ENCODE data around the gene PACSIN1. TPM values are rescaled to one million over a fixed set of nuclear protein-coding genes. Genes with fewer than 3 reads are reported as not detected.

PACSIN1 gene
- total and polyA plus RNA-seq, 10 of the 15 experiments (the other 5 are each of a cell fraction or from before 2014, with no cell fraction given) = 0.50 to 9.4 (median 2.8) TPM

- Histone ChIP-seq H3K4me2 (ENCODE audit: control insufficient read depth, insufficient read depth) (no peak overlapping the region), H2AFZ (ENCODE audit: control insufficient read depth, low read depth, low read length) (no peak overlapping the region), H3K9me3 (replicated peaks; ENCODE audit: control insufficient read depth, insufficient read depth, low read length) (no peaks in the 10 kb centered on the region), H4K20me1 (ENCODE audit: control insufficient read depth, insufficient read depth) (no peaks in the 10 kb centered on the region), H3K4me3 (no peak overlapping the region), H3K79me2 (ENCODE audit: control insufficient read depth, insufficient read depth, low read length) (no peaks in the 10 kb centered on the region), H3K27ac (ENCODE audit: control insufficient read depth, insufficient read depth) (no peak overlapping the region), H3K4me1 (ENCODE audit: control insufficient read depth, insufficient read depth, low read length) (no peaks in the 10 kb centered on the region), H3K9ac (ENCODE audit: control insufficient read depth, insufficient read depth, low read length) (no peak overlapping the region), H3K36me3 (ENCODE audit: control insufficient read depth in 2 of 2, insufficient read depth in 2 of 2, low read length in 1 of 2) (no peaks in the 10 kb centered on the region), H3K27me3 (replicated peaks in 1 of 2; ENCODE audit: control insufficient read depth in 2 of 2, insufficient read depth in 2 of 2, low read length in 1 of 2) (peaks cover 0 to 1% of the 10 kb centered on the region in 2 experiments; a peak in 1 of 4 replicates)
- DNase-seq (ENCODE audit: low read depth, low spot score) = no peak
- ChIA-PET SMC1A (ENCODE audit: uncharacterized antibody, unreplicated experiment) (no interaction called here), POLR2A (no interaction called here), CTCF (no interaction called here), RAD21 (ENCODE audit: unreplicated experiment) (no interaction called here)
- BruUV-seq (replicated peaks) = no TSS peak
- ATAC-seq = no peak
- in situ Hi-C loops (cut with MboI) = no loop called here
- no peak for FAIRE-seq
- 13% methylated on average over 8 of the region's 8 CpGs for WGBS (ENCODE audit: insufficient coverage, insufficient replicate concordance, low lambda C conversion rate, missing lambda C conversion rate)
- intact Hi-C loops (cut with micrococcal nuclease; ENCODE audit: unreplicated experiment) = no loop called here
- TF ChIP-seq, protein P1, sequence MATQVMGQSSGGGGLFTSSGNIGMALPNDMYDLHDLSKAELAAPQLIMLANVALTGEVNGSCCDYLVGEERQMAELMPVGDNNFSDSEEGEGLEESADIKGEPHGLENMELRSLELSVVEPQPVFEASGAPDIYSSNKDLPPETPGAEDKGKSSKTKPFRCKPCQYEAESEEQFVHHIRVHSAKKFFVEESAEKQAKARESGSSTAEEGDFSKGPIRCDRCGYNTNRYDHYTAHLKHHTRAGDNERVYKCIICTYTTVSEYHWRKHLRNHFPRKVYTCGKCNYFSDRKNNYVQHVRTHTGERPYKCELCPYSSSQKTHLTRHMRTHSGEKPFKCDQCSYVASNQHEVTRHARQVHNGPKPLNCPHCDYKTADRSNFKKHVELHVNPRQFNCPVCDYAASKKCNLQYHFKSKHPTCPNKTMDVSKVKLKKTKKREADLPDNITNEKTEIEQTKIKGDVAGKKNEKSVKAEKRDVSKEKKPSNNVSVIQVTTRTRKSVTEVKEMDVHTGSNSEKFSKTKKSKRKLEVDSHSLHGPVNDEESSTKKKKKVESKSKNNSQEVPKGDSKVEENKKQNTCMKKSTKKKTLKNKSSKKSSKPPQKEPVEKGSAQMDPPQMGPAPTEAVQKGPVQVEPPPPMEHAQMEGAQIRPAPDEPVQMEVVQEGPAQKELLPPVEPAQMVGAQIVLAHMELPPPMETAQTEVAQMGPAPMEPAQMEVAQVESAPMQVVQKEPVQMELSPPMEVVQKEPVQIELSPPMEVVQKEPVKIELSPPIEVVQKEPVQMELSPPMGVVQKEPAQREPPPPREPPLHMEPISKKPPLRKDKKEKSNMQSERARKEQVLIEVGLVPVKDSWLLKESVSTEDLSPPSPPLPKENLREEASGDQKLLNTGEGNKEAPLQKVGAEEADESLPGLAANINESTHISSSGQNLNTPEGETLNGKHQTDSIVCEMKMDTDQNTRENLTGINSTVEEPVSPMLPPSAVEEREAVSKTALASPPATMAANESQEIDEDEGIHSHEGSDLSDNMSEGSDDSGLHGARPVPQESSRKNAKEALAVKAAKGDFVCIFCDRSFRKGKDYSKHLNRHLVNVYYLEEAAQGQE (IDR thresholded peaks at IDR 0.05; ENCODE audit: low read depth, low read length) = no peak
These were observed 89.5 kb downstream of the PACSIN1 start for GRCh38 chr6:34555328-34555727.

DNA sequence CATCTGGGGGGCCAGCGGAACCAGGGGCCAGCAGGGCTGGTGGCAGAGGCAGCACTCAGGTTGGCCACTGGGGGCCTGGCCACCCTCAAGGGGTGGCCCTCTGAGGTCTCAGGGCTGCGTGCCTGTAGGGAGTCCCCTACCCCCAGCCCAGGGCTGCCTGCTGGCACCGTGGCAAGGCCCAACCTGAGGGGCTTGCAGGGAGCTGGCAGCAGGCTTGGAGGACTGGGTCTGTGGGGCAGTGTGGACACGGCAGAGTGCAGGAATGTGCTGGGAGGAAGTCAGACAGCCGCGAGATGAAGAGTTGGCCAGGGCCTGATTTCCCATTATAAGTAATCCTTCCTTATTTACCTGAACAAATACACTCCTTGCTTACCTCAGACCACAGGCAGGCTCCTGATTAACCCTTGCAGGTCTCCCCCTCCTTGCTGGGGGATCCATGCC, 90.2 kb downstream of the PACSIN1 start, which contains the start of gene SPDEF:
SPDEF (minus strand) TSS at position 299 of the 441 bp plus-strand sequence. CDS start 11,874 bp downstream, outside the sequence.
- H2AFZ ChIP-seq (ENCODE audit: control insufficient read depth, low read depth, low read length) = no peak within 1 kb of the TSS
- no peak for ATAC-seq
- H3K27me3 ChIP-seq (replicated peaks in 1 of 2; ENCODE audit: control insufficient read depth in 2 of 2, insufficient read depth in 2 of 2, low read length in 1 of 2) = peaks cover 0 to 1% of the 10 kb centered on the region in 2 experiments; a peak in 1 of 4 replicates
- intact Hi-C loops (cut with micrococcal nuclease; ENCODE audit: unreplicated experiment) = no loop called here
- no peak within 1 kb of the TSS for H3K27ac ChIP-seq (ENCODE audit: control insufficient read depth, insufficient read depth)
- H3K4me1 ChIP-seq (ENCODE audit: control insufficient read depth, insufficient read depth, low read length) = no peaks in the 10 kb centered on the region
- no peak within 1 kb of the TSS for H3K4me3 ChIP-seq
- in situ Hi-C loops (cut with MboI) = no loop called here
- SMC1A ChIA-PET (ENCODE audit: uncharacterized antibody, unreplicated experiment) = no interaction called here
- no peak within 1 kb of the TSS for H3K9ac ChIP-seq (ENCODE audit: control insufficient read depth, insufficient read depth, low read length)
- H3K36me3 ChIP-seq (ENCODE audit: control insufficient read depth in 2 of 2, insufficient read depth in 2 of 2, low read length in 1 of 2) = no peaks in the 10 kb centered on the region
- BruUV-seq (replicated peaks) = no TSS peak
- H3K9me3 ChIP-seq (replicated peaks; ENCODE audit: control insufficient read depth, insufficient read depth, low read length) = no peaks in the 10 kb centered on the region
- H4K20me1 ChIP-seq (ENCODE audit: control insufficient read depth, insufficient read depth) = no peaks in the 10 kb centered on the region
- no peaks in the 10 kb centered on the region for H3K79me2 ChIP-seq (ENCODE audit: control insufficient read depth, insufficient read depth, low read length)
- H3K4me2 ChIP-seq (ENCODE audit: control insufficient read depth, insufficient read depth) = no peak within 1 kb of the TSS
- RAD21 ChIA-PET (ENCODE audit: unreplicated experiment) = no interaction called here
- 26% methylated on average over 6 of the region's 6 CpGs for WGBS (ENCODE audit: insufficient coverage, insufficient replicate concordance, low lambda C conversion rate, missing lambda C conversion rate)
- CTCF ChIA-PET = no interaction called here
- FAIRE-seq = no peak
- POLR2A ChIA-PET = no interaction called here
- DNase-seq (ENCODE audit: low read depth, low spot score) = no peak
- TF ChIP-seq, protein P2, sequence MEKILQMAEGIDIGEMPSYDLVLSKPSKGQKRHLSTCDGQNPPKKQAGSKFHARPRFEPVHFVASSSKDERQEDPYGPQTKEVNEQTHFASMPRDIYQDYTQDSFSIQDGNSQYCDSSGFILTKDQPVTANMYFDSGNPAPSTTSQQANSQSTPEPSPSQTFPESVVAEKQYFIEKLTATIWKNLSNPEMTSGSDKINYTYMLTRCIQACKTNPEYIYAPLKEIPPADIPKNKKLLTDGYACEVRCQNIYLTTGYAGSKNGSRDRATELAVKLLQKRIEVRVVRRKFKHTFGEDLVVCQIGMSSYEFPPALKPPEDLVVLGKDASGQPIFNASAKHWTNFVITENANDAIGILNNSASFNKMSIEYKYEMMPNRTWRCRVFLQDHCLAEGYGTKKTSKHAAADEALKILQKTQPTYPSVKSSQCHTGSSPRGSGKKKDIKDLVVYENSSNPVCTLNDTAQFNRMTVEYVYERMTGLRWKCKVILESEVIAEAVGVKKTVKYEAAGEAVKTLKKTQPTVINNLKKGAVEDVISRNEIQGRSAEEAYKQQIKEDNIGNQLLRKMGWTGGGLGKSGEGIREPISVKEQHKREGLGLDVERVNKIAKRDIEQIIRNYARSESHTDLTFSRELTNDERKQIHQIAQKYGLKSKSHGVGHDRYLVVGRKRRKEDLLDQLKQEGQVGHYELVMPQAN (conservative IDR thresholded peaks at IDR 0.05) = no peak
- TF ChIP-seq NR2C1 (IDR thresholded peaks at IDR 0.05) (no peak), CEBPZ (IDR thresholded peaks at IDR 0.05; ENCODE audit: low read depth, low read length) (no peak), HDAC6 (IDR thresholded peaks at IDR 0.05; ENCODE audit: unreplicated experiment) (no peak), RBBP5 (conservative IDR thresholded peaks at IDR 0.05) (no peak), BCL11A (IDR thresholded peaks at IDR 0.05; ENCODE audit: low read depth, low read length) (no peak), POLR2AphosphoS2 (IDR thresholded peaks at IDR 0.05; ENCODE audit: low read depth, low read length) (no peak), CREM (IDR thresholded peaks at IDR 0.05; ENCODE audit: low read depth) (no peak), STAT3 (IDR thresholded peaks at IDR 0.05; ENCODE audit: low read depth, low read length) (no peak)

Measured in GM12878 (cell line).